Activated CD8-positive, alpha-beta T cell treated with anti-CD3 and anti-CD28 coated beads for 36 hours (primary cell): ENCODE results near the gene RABAC1. TPM values are rescaled to one million over a fixed set of nuclear protein-coding genes. Genes with fewer than 3 reads are reported as not detected.

Experiments used
- ATAC-seq: fragments of 200-7000 bp; cut with Tn5 transposase; one replicate; pipeline ENCODE4 v1.10.0; 2021; ENCODE audit warnings: mild to moderate bottlenecking, moderate library complexity
- CTCF ChIA-PET: fragments of 350-600 bp; sonication (Branson Sonifier 250); formaldehyde crosslinking; loops from one replicate; lab custom pipeline; 2021; ENCODE audit warnings: antibody characterized with exemption; lab: Charles Lee
- POLR2A ChIA-PET: fragments of 350-600 bp; sonication (Branson Sonifier 250); formaldehyde crosslinking; loops from one replicate; lab custom pipeline; 2021; ENCODE audit warnings: antibody characterized with exemption; lab: Charles Lee
- DNase-seq: peaks from one replicate; pipeline ENCODE4 v3.0.0-alpha.2; 2020
- H3K27ac Mint-ChIP-seq: one replicate; pipeline ENCODE4 v1.8.0; 2021; ENCODE audit warnings: mild to moderate bottlenecking, mixed read lengths
- H3K27me3 Mint-ChIP-seq: one replicate; pipeline ENCODE4 v1.8.0; 2021; ENCODE audit warnings: mixed read lengths
- H3K36me3 Mint-ChIP-seq: one replicate; pipeline ENCODE4 v1.8.0; 2021; ENCODE audit warnings: low read depth, mixed read lengths
- H3K4me1 Mint-ChIP-seq: one replicate; pipeline ENCODE4 v1.8.0; 2021; ENCODE audit warnings: low read depth, mixed read lengths
- H3K4me3 Mint-ChIP-seq: one replicate; pipeline ENCODE4 v1.8.0; 2021; ENCODE audit warnings: mild to moderate bottlenecking, moderate library complexity, mixed read lengths
- H3K9me3 Mint-ChIP-seq: one replicate; pipeline ENCODE4 v1.8.0; 2021; ENCODE audit warnings: mixed read lengths
- intact Hi-C: fragments of 100-400 bp; cut with micrococcal nuclease; formaldehyde crosslinking; loops from one replicate; pipeline ENCODE4 v1.10.0; 2022
- total RNA-seq, 2 experiments: library from RNA; stranded (reverse); gene quantifications; one replicate each; pipeline ENCODE4 v1.2.3, GENCODE V29; 2021
- TF ChIP-seq, protein P1 (sequence below): fragments of 200-600 bp; IDR thresholded peaks from one replicate; pipeline ENCODE4 v1.8.0; 2022; ENCODE audit warnings: antibody characterized with exemption, mild to moderate bottlenecking

RABAC1 gene
- total RNA-seq, 2 experiments from 2014 or later: 49.6 to 52.4 TPM

DNA sequence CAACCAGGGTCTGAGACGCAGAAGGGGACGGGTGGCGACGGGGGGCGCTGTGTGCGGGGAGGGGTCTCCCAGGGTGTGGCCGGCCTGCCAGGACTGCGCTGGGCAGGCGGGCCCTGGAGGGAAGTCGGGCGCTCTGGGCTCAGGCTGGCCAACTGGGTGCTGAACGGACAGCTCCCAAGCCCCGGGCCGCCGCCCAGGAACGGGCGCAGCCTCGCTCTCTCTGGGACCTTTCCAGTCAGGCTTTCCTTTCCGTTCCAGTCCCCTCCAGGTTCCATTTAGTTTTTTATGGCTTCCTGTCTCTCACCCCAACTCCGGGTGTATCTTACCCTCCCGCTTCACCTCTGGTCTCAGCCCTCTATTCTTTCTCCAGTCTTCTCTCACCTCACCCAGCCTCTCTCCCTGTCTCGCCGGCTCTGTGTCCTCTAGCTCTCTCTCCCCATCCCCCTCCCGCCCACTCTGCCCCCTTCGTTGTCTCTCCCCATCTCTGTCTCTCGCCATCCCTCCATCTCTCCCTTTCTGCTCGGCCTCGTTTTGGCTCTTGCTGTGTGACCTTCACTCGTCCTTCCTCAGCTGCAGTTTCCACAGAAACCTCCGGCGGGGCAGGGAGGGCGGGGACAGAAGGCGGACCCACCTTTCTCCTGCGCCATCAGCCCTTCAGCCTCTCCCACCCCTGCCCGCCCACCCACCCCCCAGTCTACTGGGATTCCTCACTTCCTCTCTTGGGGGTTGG is 38.2 kb upstream of the RABAC1 start:
- POLR2A ChIA-PET: interaction anchor here (1.1 kb wide), 1 partner anchor 14 kb away, joined by 3 read pairs; no protein-coding TSS in a partner anchor

GRCh38 chr19:41995959-41996797 is 37.1 kb upstream of the RABAC1 start:
- Mint-ChIP-seq H3K36me3 (no peaks in the 10 kb centered on the region), H3K27ac (no peak overlapping the region), H3K4me3 (no peak overlapping the region), H3K4me1 (peaks cover 29% of the 10 kb centered on the region), H3K9me3 (no peaks in the 10 kb centered on the region), H3K27me3 (peaks cover 49% of the 10 kb centered on the region)
- intact Hi-C loops: no loop called here
- DNase-seq (no peak), ATAC-seq (no peak)
- ChIA-PET CTCF (interaction anchor here (0.8 to 2.4 kb wide), 2 partner anchors 33 to 39 kb away, joined by 3 to 8 read pairs; no protein-coding TSS in a partner anchor), POLR2A (interaction anchor here (1.0 to 1.1 kb wide), 2 partner anchors 10 to 13 kb away, joined by 3 to 4 read pairs; no protein-coding TSS in a partner anchor)
- TF ChIP-seq, protein P1, sequence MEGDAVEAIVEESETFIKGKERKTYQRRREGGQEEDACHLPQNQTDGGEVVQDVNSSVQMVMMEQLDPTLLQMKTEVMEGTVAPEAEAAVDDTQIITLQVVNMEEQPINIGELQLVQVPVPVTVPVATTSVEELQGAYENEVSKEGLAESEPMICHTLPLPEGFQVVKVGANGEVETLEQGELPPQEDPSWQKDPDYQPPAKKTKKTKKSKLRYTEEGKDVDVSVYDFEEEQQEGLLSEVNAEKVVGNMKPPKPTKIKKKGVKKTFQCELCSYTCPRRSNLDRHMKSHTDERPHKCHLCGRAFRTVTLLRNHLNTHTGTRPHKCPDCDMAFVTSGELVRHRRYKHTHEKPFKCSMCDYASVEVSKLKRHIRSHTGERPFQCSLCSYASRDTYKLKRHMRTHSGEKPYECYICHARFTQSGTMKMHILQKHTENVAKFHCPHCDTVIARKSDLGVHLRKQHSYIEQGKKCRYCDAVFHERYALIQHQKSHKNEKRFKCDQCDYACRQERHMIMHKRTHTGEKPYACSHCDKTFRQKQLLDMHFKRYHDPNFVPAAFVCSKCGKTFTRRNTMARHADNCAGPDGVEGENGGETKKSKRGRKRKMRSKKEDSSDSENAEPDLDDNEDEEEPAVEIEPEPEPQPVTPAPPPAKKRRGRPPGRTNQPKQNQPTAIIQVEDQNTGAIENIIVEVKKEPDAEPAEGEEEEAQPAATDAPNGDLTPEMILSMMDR: no peak

More for the DNA sequence above, 38.2 kb upstream of the RABAC1 start:
- Mint-ChIP-seq H3K9me3 (no peaks in the 10 kb centered on the region), H3K27ac (no peak overlapping the region), H3K27me3 (peaks cover 49% of the 10 kb centered on the region), H3K4me3 (no peak overlapping the region), H3K36me3 (no peaks in the 10 kb centered on the region), H3K4me1 (peaks cover 29% of the 10 kb centered on the region)
- peak; percentile 32 for ATAC-seq
- DNase-seq: peak; percentile 59
- intact Hi-C loops: no loop called here
- TF ChIP-seq, protein P1: no peak
- CTCF ChIA-PET: interaction anchor here (1.0 to 2.4 kb wide), 2 partner anchors 14 to 32 kb away, joined by 3 to 8 read pairs; no protein-coding TSS in a partner anchor

DNA sequence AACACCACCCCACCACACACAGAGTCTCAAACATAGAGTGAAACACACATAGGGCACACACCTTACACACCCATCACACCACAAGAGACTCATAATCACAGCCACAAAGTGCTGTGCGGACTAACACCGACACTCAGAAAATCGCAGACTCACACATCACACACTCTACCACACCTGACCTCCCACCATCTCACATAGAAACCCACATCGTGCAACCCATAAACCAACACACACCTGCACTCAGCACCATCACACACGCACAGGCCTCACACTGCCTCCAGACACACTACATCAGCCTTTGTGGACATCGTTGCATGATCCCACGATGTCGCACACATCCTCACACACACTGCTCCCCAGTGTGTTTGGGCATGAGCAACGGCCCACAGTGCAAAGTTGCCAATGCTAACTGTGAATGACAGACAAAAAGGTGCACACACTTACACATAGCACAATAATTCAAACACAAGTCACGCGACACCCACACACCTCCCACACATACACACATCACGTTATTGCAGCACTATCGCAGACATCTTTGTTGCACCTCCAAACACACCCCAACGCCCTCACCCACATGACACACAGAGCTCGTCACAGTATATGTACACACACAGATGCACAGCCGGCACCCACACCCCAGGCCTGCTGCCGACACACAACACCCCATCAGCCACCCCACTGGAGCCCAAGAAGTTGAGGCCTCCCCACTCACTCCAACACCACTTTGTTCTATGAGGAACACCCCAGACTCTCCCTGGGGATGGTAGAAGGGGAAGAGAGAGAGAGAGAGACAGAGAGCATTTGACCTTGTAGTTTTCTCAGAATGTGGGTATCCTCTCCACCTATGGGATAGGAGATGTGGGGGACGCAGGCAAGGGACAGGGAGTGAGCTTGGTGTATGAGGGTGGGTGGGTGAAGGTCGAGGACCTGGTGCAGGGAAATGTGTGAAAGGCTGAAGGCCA is 36.2 kb upstream of the RABAC1 start:
- no peak overlapping the region for H3K27ac Mint-ChIP-seq
- no peak for ATAC-seq
- H3K27me3 Mint-ChIP-seq: peaks cover 44% of the 10 kb centered on the region
- intact Hi-C loops: no loop called here
- POLR2A ChIA-PET: interaction anchor here (1.0 to 1.4 kb wide), 2 partner anchors 9 to 135 kb away, joined by 3 to 4 read pairs; partner anchors contain the start of gene RPS19
- no peaks in the 10 kb centered on the region for H3K9me3 Mint-ChIP-seq
- H3K4me1 Mint-ChIP-seq: peaks cover 29% of the 10 kb centered on the region
- H3K36me3 Mint-ChIP-seq: no peaks in the 10 kb centered on the region
- H3K4me3 Mint-ChIP-seq: peak overlapping the region; percentile 1
- CTCF ChIA-PET: interaction anchor here (0.8 to 2.4 kb wide), 2 partner anchors 34 to 40 kb away, joined by 3 to 8 read pairs; no protein-coding TSS in a partner anchor
- TF ChIP-seq, protein P1: no peak
- DNase-seq: peak; percentile 26

- H3K4me1 Mint-ChIP-seq: peaks cover 29% of the 10 kb centered on the region
- no peaks in the 10 kb centered on the region for H3K36me3 Mint-ChIP-seq
- no peak overlapping the region for H3K27ac Mint-ChIP-seq
- ChIA-PET CTCF (no interaction called here), POLR2A (interaction anchor here (1.4 kb wide), 1 partner anchor 134 kb away, joined by 3 read pairs; the partner anchor contains the start of gene RPS19)
- TF ChIP-seq, protein P1: no peak
- H3K27me3 Mint-ChIP-seq: peaks cover 36% of the 10 kb centered on the region
- no peaks in the 10 kb centered on the region for H3K9me3 Mint-ChIP-seq
- H3K4me3 Mint-ChIP-seq: peak overlapping the region; percentile 1
- peak; percentile 52 for DNase-seq
- intact Hi-C loops: no loop called here
- ATAC-seq: peak; percentile 42
Observed at GRCh38 chr19:41994521-41994971, 35.4 kb upstream of the RABAC1 start.
